Measurements from ENCODE around the gene CDKAL1. TPM values are rescaled to one million over a fixed set of nuclear protein-coding genes. Genes with fewer than 3 reads are reported as not detected.
"Not testable (repeated sequence)": the region's sequence is repeated elsewhere in the genome, so short reads cannot be mapped to it uniquely, and the experiment has no call there.

Gene CDKAL1
- total RNA-seq, 4 donors from 2014 or later: 11.8 to 21.4 (median 13.8) TPM

- DNase-seq (ENCODE audit: low spot score) (no peak), ATAC-seq (ENCODE audit: low FRiP score) (no peak)
- TF ChIP-seq CTCF (IDR thresholded peaks at IDR 0.05): no peak
Measured at GRCh38 chr6:20715135-20715806, 181.0 kb downstream of the CDKAL1 start.

GRCh38 chr6:20716865-20717264 is 182.6 kb downstream of the CDKAL1 start:
- ATAC-seq (ENCODE audit: low FRiP score) (no peak), DNase-seq (ENCODE audit: low spot score) (no peak)
- TF ChIP-seq CTCF (IDR thresholded peaks at IDR 0.05): no peak

GRCh38 chr6:20717743-20718142 is 183.5 kb downstream of the CDKAL1 start:
- no peak for TF ChIP-seq CTCF (IDR thresholded peaks at IDR 0.05)
- ATAC-seq (ENCODE audit: low FRiP score): no peak

GRCh38 chr6:20718705-20719653 is 184.7 kb downstream of the CDKAL1 start:
- DNase-seq (ENCODE audit: low spot score): no peak
- TF ChIP-seq CTCF (IDR thresholded peaks at IDR 0.05): no peak
- no peak for ATAC-seq (ENCODE audit: low FRiP score)

More at GRCh38 chr6:20717743-20718142, 183.5 kb downstream of the CDKAL1 start:
- DNase-seq (ENCODE audit: low spot score): no peak

GRCh38 chr6:20719980-20720379 is 185.7 kb downstream of the CDKAL1 start:
- no peak for TF ChIP-seq CTCF (IDR thresholded peaks at IDR 0.05)
- no peak for DNase-seq (ENCODE audit: low spot score)
- ATAC-seq (ENCODE audit: low FRiP score): no peak

- not testable (repeated sequence) for ATAC-seq (ENCODE audit: low FRiP score); DNase-seq (ENCODE audit: low spot score)
Measured at GRCh38 chr6:20721121-20721520, 186.9 kb downstream of the CDKAL1 start.

- no peak for ATAC-seq (ENCODE audit: low FRiP score)
- TF ChIP-seq CTCF (IDR thresholded peaks at IDR 0.05): no peak
- no peak for DNase-seq (ENCODE audit: low spot score)
Measured at GRCh38 chr6:20722455-20722854, 188.2 kb downstream of the CDKAL1 start.

Measured in omental fat pad (tissue), 4 donors.